NK-92 (cell line): ENCODE data around the gene MAGEA2.
"Not testable (repeated sequence)": the region's sequence is repeated elsewhere in the genome, so short reads cannot be mapped to it uniquely, and the experiment has no call there.

Experiments
- DNase-seq: peaks from one replicate; lab custom pipeline; 2025; ENCODE audit not compliant: unreplicated experiment; lab: John Stamatoyannopoulos, UW

The MAGEA2 gene

GRCh38 chrX:152709173-152709572 lies 44.5 kb downstream of the MAGEA2 start, which contains the start of gene CSAG2:
Gene CSAG2 (minus strand): TSS chrX:152709273. CDS start chrX:152709112, 161 bp downstream.
- not testable (repeated sequence) for DNase-seq

GRCh38 chrX:152706500-152706899 lies 47.1 kb downstream of the MAGEA2 start:
- DNase-seq = not testable (repeated sequence)

GRCh38 chrX:152700390-152700789 lies 53.3 kb downstream of the MAGEA2 start:
- not testable (repeated sequence) for DNase-seq
